Endothelial cell of umbilical vein (primary cell): ENCODE results near the gene ZNF736.

Source experiments
- CTCF ChIP-seq, 2 donors: IDR thresholded peaks; 1 replicate in 1 of 2; 2 replicates in 1 of 2; pipeline ENCODE4 v1.5.1; 2011; ENCODE audit warnings: low read length in 2 of 2, mild to moderate bottlenecking in 2 of 2, moderate library complexity in 2 of 2, control low read depth in 1 of 2, inconsistent platforms in 1 of 2, low read depth in 1 of 2; ENCODE audit not compliant: insufficient read depth in 1 of 2; ENCODE audit errors: extremely low read depth in 1 of 2
- EZH2 ChIP-seq: IDR thresholded peaks from 2 replicates; pipeline ENCODE4 v1.6.1; 2012; ENCODE audit warnings: borderline replicate concordance, low read depth, mild to moderate bottlenecking, moderate library complexity, low read length, inconsistent platforms; ENCODE audit not compliant: severe bottlenecking

- no peak for TF ChIP-seq EZH2
- TF ChIP-seq CTCF (IDR thresholded peaks at IDR 0.05; ENCODE audit: extremely low read depth in 1 of 2, insufficient read depth in 1 of 2, low read depth in 1 of 2, low read length in 2 of 2) = no peak
Observed at GRCh38 chr7:64308016-64308270, 5.8 kb upstream of the ZNF736 start.
